Liver (tissue), 9 donors: ENCODE measurements around the gene LDB2. TPM values are rescaled to one million over a fixed set of nuclear protein-coding genes. Genes with fewer than 3 reads are reported as not detected.

ENCODE experiments used
- DNase-seq: peaks from one replicate; pipeline ENCODE4 v3.0.0-alpha.2; 2017; ENCODE audit warnings: low spot score
- H3K27ac ChIP-seq, 2 donors: one replicate each; pipeline ENCODE4 v1.7.0; 2013; ENCODE audit warnings: inconsistent platforms in 2 of 2, low read length in 2 of 2, control low read depth in 1 of 2, low read depth in 1 of 2, mild to moderate bottlenecking in 1 of 2
- H3K27me3 ChIP-seq, 4 donors: one replicate each; pipeline versions ENCODE4 v1.6.1 to v1.7.0; 2013; ENCODE audit warnings: low read length in 3 of 4, inconsistent platforms in 1 of 4, mild to moderate bottlenecking in 1 of 4, moderate library complexity in 1 of 4; ENCODE audit not compliant: control insufficient read depth in 4 of 4, insufficient read depth in 4 of 4
- H3K36me3 ChIP-seq, 4 donors: one replicate each; pipeline versions ENCODE4 v1.6.1 to v1.7.0; 2013; ENCODE audit warnings: low read length in 3 of 4, mild to moderate bottlenecking in 3 of 4, low read depth in 1 of 4, moderate library complexity in 1 of 4; ENCODE audit not compliant: control insufficient read depth in 4 of 4, insufficient read depth in 3 of 4
- H3K4me1 ChIP-seq, 4 donors: one replicate each; pipeline versions ENCODE4 v1.6.1 to v1.7.0; 2013; ENCODE audit warnings: low read length in 3 of 4, mild to moderate bottlenecking in 3 of 4, moderate library complexity in 1 of 4; ENCODE audit not compliant: control insufficient read depth in 4 of 4, insufficient read depth in 4 of 4
- H3K4me3 ChIP-seq, 3 donors: one replicate each; pipeline versions ENCODE4 v1.6.1 to v1.7.0; 2013; ENCODE audit warnings: low read length in 3 of 3, control low read depth in 1 of 3, low read depth in 1 of 3, mild to moderate bottlenecking in 1 of 3
- H3K9ac ChIP-seq, 2 donors: one replicate each; pipeline ENCODE4 v1.7.0; 2013; ENCODE audit warnings: low read length in 2 of 2, mild to moderate bottlenecking in 2 of 2, moderate library complexity in 2 of 2, control low read depth in 1 of 2, low read depth in 1 of 2
- H3K9me3 ChIP-seq, 4 donors: one replicate each; pipeline versions ENCODE4 v1.6.1 to v1.7.0; 2013; ENCODE audit warnings: low read length in 3 of 4; ENCODE audit not compliant: control insufficient read depth in 4 of 4
- ATF3 ChIP-seq: IDR thresholded peaks from 2 replicates; pipeline ENCODE4 v1.6.1; 2016; ENCODE audit warnings: antibody characterized with exemption
- EGR1 ChIP-seq, 2 donors: IDR thresholded peaks; 2 replicates each; pipeline ENCODE4 v1.6.1; 2016 to 2018; ENCODE audit warnings: antibody characterized with exemption in 2 of 2, low read depth in 2 of 2
- FOXA1 ChIP-seq: IDR thresholded peaks from 2 replicates; pipeline ENCODE4 v1.6.1; 2016; ENCODE audit warnings: antibody characterized with exemption
- FOXA2 ChIP-seq: IDR thresholded peaks from 2 replicates; pipeline ENCODE4 v1.6.1; 2016; ENCODE audit warnings: antibody characterized with exemption
- HNF4A ChIP-seq, 2 donors: conservative IDR thresholded peaks; 2 replicates each; pipeline ENCODE4 v1.6.1; 2016; ENCODE audit warnings: antibody characterized with exemption in 2 of 2, mild to moderate bottlenecking in 2 of 2
- HNF4G ChIP-seq: IDR thresholded peaks from 2 replicates; pipeline ENCODE4 v1.6.1; 2016; ENCODE audit warnings: antibody characterized with exemption
- JUND ChIP-seq, 2 donors: IDR thresholded peaks; 2 replicates each; pipeline ENCODE4 v1.6.1; 2016; ENCODE audit warnings: antibody characterized with exemption in 2 of 2
- MAX ChIP-seq: IDR thresholded peaks from 2 replicates; pipeline ENCODE4 v1.6.1; 2016; ENCODE audit warnings: antibody characterized with exemption
- NR2F2 ChIP-seq: IDR thresholded peaks from 2 replicates; pipeline ENCODE4 v1.6.1; 2016; ENCODE audit warnings: antibody characterized with exemption
- RAD21 ChIP-seq, 2 donors: IDR thresholded peaks; 2 replicates each; pipeline ENCODE4 v1.6.1; 2016; ENCODE audit warnings: antibody characterized with exemption in 2 of 2, mild to moderate bottlenecking in 2 of 2
- REST ChIP-seq: IDR thresholded peaks from 2 replicates; pipeline ENCODE4 v1.6.1; 2016; ENCODE audit warnings: antibody characterized with exemption, mild to moderate bottlenecking
- RXRA ChIP-seq, 2 donors: IDR thresholded peaks; 2 replicates each; pipeline ENCODE4 v1.6.1; 2017 to 2018; ENCODE audit warnings: antibody characterized with exemption in 2 of 2, mild to moderate bottlenecking in 1 of 2
- SP1 ChIP-seq: IDR thresholded peaks from 2 replicates; pipeline ENCODE4 v1.6.1; 2018; ENCODE audit warnings: antibody characterized with exemption, mild to moderate bottlenecking
- TAF1 ChIP-seq: conservative IDR thresholded peaks from 2 replicates; pipeline ENCODE4 v1.6.1; 2016; ENCODE audit warnings: antibody characterized with exemption, mild to moderate bottlenecking
- WGBS: extraction: QIAGEN DNeasy Blood & Tissue Kit; methylation state at CpG from one replicate; pipeline ENCODE4 v1.1.7; 2013; 5-methylcytosine and 5-hydroxymethylcytosine counted together
- polyA plus RNA-seq, 2 donors: library from polyadenylated mRNA; stranded (reverse) in 1 of 2; unstranded in 1 of 2; fragments of 200-250 nt in 1 of 2; fragments of >200 nt in 1 of 2; fragmentation: Nextera tagmentation in 1 of 2; extraction: Ambion mirVana in 1 of 2; gene quantifications; one replicate each; pipeline versions ENCODE4 v1.2.1 to v1.2.3, GENCODE V29; 2013 to 2015
- total RNA-seq, 2 donors: library from RNA; depleted of rRNA; stranded (reverse); fragments of >200 nt; gene quantifications; one replicate each; pipeline ENCODE4 v1.2.3, GENCODE V29; 2014
- donor health status: healthy.
- donor health status: healthy.
- donor health status: healthy.
- donor health status: healthy.
- donor health status: healthy.

The LDB2 gene
- total and polyA plus RNA-seq, 4 donors = 7.4 to 31.9 (median 16.8) TPM

GRCh38 chr4:16609170-16609758 lies 289.2 kb downstream of the LDB2 start (continued):
- no peak for TF ChIP-seq REST
- TF ChIP-seq NR2F2 = no peak
- TF ChIP-seq RXRA (IDR thresholded peaks at IDR 0.05) = no peak
- no peak for TF ChIP-seq FOXA2

- H3K27ac ChIP-seq = no peak overlapping the region
- H3K4me3 ChIP-seq = no peak overlapping the region
- no peaks in the 10 kb centered on the region for H3K36me3 ChIP-seq
- TF ChIP-seq TAF1 (no peak), FOXA1 (no peak), JUND (IDR thresholded peaks at IDR 0.05) (no peak), NR2F2 (no peak), ATF3 (no peak), SP1 (no peak), HNF4A (conservative IDR thresholded peaks at IDR 0.05) (no peak), EGR1 (IDR thresholded peaks at IDR 0.05; ENCODE audit: low read depth in 2 of 2) (no peak), FOXA2 (no peak), RAD21 (IDR thresholded peaks at IDR 0.05) (no peak), HNF4G (no peak), MAX (no peak)
- no peaks in the 10 kb centered on the region for H3K4me1 ChIP-seq
- no peaks in the 10 kb centered on the region for H3K9me3 ChIP-seq
- H3K27me3 ChIP-seq = no peaks in the 10 kb centered on the region
- 85% methylated on average over 16 of the region's 16 CpGs for WGBS
- H3K9ac ChIP-seq = no peak overlapping the region
- no peak for DNase-seq
These were observed 289.8 kb downstream of the LDB2 start for GRCh38 chr4:16608611-16609125.

GRCh38 chr4:16608123-16608522 lies 290.3 kb downstream of the LDB2 start:
- no peaks in the 10 kb centered on the region for H3K36me3 ChIP-seq

More at GRCh38 chr4:16608123-16608522, 290.3 kb downstream of the LDB2 start:
- Histone ChIP-seq H3K9ac (no peak overlapping the region), H3K9me3 (no peaks in the 10 kb centered on the region), H3K27ac (no peak overlapping the region), H3K27me3 (peaks cover 0 to under 1% (median 0%) of the 10 kb centered on the region in 4 donors), H3K4me3 (no peak overlapping the region), H3K4me1 (no peaks in the 10 kb centered on the region)
- TF ChIP-seq SP1 = no peak
- peak; percentile 60 for TF ChIP-seq NR2F2
- no peak for TF ChIP-seq FOXA1
- 70% methylated on average over 5 of the region's 5 CpGs for WGBS
- no peak for DNase-seq
